Measurements from ENCODE around the gene FLAD1. TPM values are rescaled to one million over a fixed set of nuclear protein-coding genes. Genes with fewer than 3 reads are reported as not detected.

FLAD1 gene
- total and polyA plus RNA-seq, 2 of the 8 experiments (the other 6 are each of a cell fraction or from before 2014, with no cell fraction given): 104 to 143 TPM

DNA sequence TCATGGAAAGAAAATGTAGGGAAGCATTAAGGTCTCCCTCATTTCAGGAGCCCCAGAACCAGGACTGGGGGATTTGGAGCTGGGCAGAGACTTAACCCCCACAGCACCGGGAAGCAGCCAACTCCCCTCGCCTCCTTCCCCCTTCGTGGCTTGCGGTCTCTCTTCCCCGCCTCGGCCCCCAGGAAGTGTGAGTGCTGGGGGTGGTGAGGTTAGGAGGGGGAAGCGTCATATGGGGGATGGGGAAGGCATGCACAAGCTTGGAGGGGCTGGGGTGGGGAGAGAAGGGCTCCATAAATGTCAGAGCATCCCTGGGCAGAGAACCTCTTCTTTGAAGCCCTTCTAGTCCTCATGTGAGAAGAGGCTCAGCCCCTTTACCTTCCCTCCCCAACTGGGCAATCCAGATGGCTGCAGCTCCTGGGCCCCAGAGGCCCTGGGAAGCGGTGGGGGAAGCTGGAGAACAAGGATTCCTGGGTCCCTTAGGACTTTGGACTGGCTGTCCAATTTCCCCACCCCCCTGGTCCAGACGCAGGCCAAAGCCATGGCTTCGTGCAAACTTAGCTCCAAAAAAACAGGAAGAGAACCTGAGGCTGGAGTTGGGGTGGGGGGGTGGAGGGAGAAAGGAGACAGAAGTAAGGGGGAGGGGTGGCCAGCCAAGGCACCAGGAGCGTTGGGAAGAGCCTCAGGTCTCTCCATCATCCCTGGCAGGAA, 27.2 kb downstream of the FLAD1 start:
- CTCF ChIA-PET (ENCODE audit: partially characterized antibody): interaction anchor here (0.6 to 18.6 kb wide), 5 partner anchors 12 to 1262 kb away, joined by 3 to 354 read pairs (median 3); partner anchors contain the start of genes ADAM15, LENEP and ZBTB7B
- Histone ChIP-seq H4K91ac (replicated peaks; ENCODE audit: insufficient read length, low read length) (no peak overlapping the region), H2AFZ (ENCODE audit: low read length) (no peak overlapping the region), H3K4me2 (ENCODE audit: insufficient read depth in 1 of 2, low read depth in 2 of 2, low read length in 2 of 2) (no peak overlapping the region), H2BK15ac (ENCODE audit: low read length) (no peak overlapping the region), H2BK20ac (ENCODE audit: low read length) (no peak overlapping the region), H2AK5ac (ENCODE audit: low read depth, low read length) (no peak overlapping the region; the same call in 1 of the 2 replicates), H3K9me3 (ENCODE audit: insufficient read depth in 2 of 2, low read depth in 1 of 2, low read length in 1 of 2) (no peaks in the 10 kb centered on the region), H3K4ac (replicated peaks; ENCODE audit: insufficient read length, low read depth, low read length) (no peak overlapping the region), H3K23ac (ENCODE audit: insufficient read length) (no peak overlapping the region), H3K36me3 (ENCODE audit: control insufficient read depth in 2 of 4, insufficient read depth in 4 of 4, low read length in 3 of 4) (peaks cover 0 to 13% (median 8%) of the 10 kb centered on the region in 4 experiments; a peak in 5 of 8 replicates), H3K27me3 (replicated peaks in 1 of 4; ENCODE audit: control insufficient read depth in 3 of 4, extremely low read depth in 1 of 4, insufficient read depth in 3 of 4, low read length in 3 of 4) (no peaks in the 10 kb centered on the region), H3K4me1 (replicated peaks in 1 of 4; ENCODE audit: control insufficient read depth in 3 of 4, insufficient read depth in 4 of 4, low read length in 3 of 4) (peaks cover 8 to 52% (median 34%) of the 10 kb centered on the region in 4 experiments), H3K14ac (ENCODE audit: insufficient read length) (no peak overlapping the region), H3K27ac (ENCODE audit: low read depth, low read length) (0 out of 2 replicates have a peak overlapping the region, but pooled peaks have one; percentile 30), H4K5ac (ENCODE audit: insufficient read length, low read depth, low read length) (no peak overlapping the region), H3K79me2 (ENCODE audit: control insufficient read depth in 1 of 2, insufficient read depth in 2 of 2, low read length in 2 of 2) (peaks cover 0 to 45% of the 10 kb centered on the region in 2 experiments; a peak in 3 of 4 replicates), H3K56ac (replicated peaks; ENCODE audit: insufficient read length, low read depth, low read length) (no peak overlapping the region), H2BK5ac (ENCODE audit: low read depth, low read length) (no peak overlapping the region), H3K18ac (ENCODE audit: extremely low read depth, low read length) (no peak overlapping the region), H4K8ac (ENCODE audit: extremely low read depth, insufficient read depth, low read length) (no peak overlapping the region), H3K9ac (replicated peaks in 1 of 4; ENCODE audit: extremely low read depth in 1 of 4, low read depth in 3 of 4, low read length in 3 of 4) (no peak overlapping the region), H3K4me3 (ENCODE audit: extremely low read depth in 1 of 4, insufficient read depth in 2 of 4, low read depth in 3 of 4, low read length in 4 of 4) (no peak overlapping the region), H4K20me1 (replicated peaks in 1 of 2; ENCODE audit: control insufficient read depth in 1 of 2, insufficient read depth in 2 of 2, low read length in 2 of 2) (peaks cover 0 to 15% of the 10 kb centered on the region in 2 experiments), H3K23me2 (ENCODE audit: low read depth, low read length) (no peaks in the 10 kb centered on the region; the same call in 1 of the 2 replicates), H2BK120ac (replicated peaks; ENCODE audit: low read depth, low read length) (no peak overlapping the region), H3K79me1 (ENCODE audit: low read depth, low read length) (peaks cover 20% of the 10 kb centered on the region), H2BK12ac (ENCODE audit: low read depth, low read length) (0 out of 2 replicates have a peak overlapping the region, but pooled peaks have one; percentile 33)
- POLR2A ChIA-PET (ENCODE audit: partially characterized antibody): interaction anchor here (0.7 to 14.8 kb wide), 5 partner anchors 5 to 399 kb away, joined by 3 to 128 read pairs (median 29); partner anchors contain the start of genes CKS1B, FLAD1, LENEP and SHC1
- WGBS, 2 experiments (ENCODE audit: extremely low coverage in 1 of 2, insufficient coverage in 1 of 2, insufficient read length in 1 of 2, insufficient replicate concordance in 2 of 2, low coverage in 1 of 2, low lambda C conversion rate in 2 of 2, missing lambda C conversion rate in 1 of 2): 76% methylated on average over 7 of the region's 11 CpGs; no CpG with 5 or more reads in 1 of the 2 experiments
- no peak for FAIRE-seq
- no peak for DNase-seq (ENCODE audit: low read depth in 1 of 2, low spot score in 2 of 2)
- TF ChIP-seq POLR2A (IDR thresholded peaks at IDR 0.05; ENCODE audit: control extremely low read depth in 1 of 2, low read depth in 2 of 2, low read length in 2 of 2) (no peak), JUND (IDR thresholded peaks at IDR 0.05; ENCODE audit: low read length) (no peak), POU5F1 (IDR thresholded peaks at IDR 0.05; ENCODE audit: low read depth, low read length) (no peak), GTF2F1 (IDR thresholded peaks at IDR 0.05; ENCODE audit: borderline replicate concordance, low read depth, low read length) (no peak), SIN3A (conservative IDR thresholded peaks at IDR 0.05 in 1 of 2, IDR thresholded peaks at IDR 0.05 in 1 of 2; ENCODE audit: low read depth in 1 of 2, low read length in 2 of 2) (no peak)
- TF ChIP-seq, protein P1, sequence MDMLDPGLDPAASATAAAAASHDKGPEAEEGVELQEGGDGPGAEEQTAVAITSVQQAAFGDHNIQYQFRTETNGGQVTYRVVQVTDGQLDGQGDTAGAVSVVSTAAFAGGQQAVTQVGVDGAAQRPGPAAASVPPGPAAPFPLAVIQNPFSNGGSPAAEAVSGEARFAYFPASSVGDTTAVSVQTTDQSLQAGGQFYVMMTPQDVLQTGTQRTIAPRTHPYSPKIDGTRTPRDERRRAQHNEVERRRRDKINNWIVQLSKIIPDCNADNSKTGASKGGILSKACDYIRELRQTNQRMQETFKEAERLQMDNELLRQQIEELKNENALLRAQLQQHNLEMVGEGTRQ (IDR thresholded peaks at IDR 0.05; ENCODE audit: low read length): no peak

Data from H1 (cell line).